Activated naive CD4-positive, alpha-beta T cell treated with Interleukin-2 at 50 U/mL for 16 hours (primary cell): Measurements from ENCODE around the gene KLK7.

ENCODE experiments used
- DNase-seq: peaks from one replicate; pipeline ENCODE4 v3.0.0-alpha.2; 2020

The KLK7 gene

DNA sequence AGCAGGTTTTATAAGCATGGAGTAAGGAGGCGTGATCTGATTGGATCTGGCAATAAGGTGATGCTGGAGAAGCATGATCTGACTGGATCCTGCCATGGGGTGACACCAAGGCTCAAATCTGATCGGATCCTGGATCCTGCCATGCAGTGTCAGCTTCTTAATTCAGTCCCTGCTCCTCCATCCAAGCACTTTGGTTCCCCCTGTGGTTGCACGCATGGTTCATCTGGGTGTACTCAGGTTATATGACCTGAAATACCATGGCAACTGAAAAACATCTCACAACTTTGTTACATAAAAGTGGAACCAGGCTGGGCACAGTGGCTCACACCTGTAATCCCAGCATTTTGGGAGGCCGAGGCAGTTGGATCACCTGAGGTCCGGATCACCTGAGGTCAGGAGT is 54.9 kb downstream of the KLK7 start:
- DNase-seq, result no peak
